ENCODE measurements around the gene ZNF575.
"Not testable (repeated sequence)": the region's sequence is repeated elsewhere in the genome, so short reads cannot be mapped to it uniquely, and the experiment has no call there.

Gene ZNF575

DNA sequence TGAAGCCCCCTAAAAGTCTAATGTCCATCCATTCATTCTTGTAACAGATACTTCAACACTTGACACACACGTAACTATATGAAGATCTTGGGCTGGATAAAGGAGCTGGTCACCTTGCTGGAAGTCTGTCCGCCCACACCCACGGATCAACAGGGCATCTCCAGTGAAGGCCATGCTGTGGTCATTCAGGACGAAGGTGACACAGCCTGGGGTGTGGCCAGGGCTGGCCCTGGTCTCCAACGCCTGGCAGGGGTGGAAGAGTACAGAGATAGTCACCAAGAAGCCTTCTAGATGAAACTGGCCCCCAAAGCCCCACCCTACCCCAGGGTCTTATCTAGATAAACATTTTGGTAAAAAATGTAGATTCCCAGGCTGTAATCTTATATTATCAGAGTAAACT, 21.7 kb upstream of the ZNF575 start:
- DNase-seq (ENCODE audit: low read depth in 2 of 2), result no peak

DNA sequence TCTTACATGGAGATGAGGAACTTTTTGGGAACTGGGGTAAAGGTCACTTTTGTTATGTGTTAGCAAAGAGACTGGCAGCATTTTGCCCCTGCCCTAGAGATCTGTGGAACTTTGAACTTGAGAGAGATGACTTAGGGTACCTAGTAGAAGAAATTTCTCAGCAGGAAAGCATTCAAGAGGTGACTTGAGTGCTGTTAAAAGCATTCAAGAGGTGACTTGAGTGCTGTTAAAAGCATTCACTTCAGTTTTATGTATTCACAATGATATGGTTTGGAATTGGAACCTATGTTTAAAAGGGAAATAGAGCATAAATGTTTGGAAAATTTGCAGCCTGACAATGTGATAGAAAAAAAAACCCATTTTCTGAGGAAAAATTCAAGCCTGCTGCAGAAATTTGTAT, 20.6 kb upstream of the ZNF575 start:
- DNase-seq (ENCODE audit: low read depth in 2 of 2), result not testable (repeated sequence)

DNA sequence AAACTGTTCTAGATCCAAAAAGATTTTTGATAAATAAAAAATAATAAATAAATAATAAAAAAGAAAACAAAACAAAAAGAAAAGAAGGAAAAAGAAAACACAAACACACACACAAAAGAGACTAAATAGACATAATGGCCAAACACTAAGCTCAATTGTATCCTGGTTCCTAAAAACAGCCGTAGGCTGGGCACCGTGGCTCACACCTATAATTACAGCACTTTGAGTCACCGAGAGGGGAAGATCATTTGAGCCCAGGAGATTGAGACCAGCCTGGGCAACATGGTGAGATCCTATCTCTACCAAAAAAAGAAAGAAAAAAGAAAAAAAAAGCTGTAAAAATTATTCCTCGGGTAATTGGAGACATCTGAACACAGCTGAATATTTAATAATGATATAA, 14.9 kb upstream of the ZNF575 start:
- no peak for DNase-seq (ENCODE audit: low read depth in 2 of 2)

DNA sequence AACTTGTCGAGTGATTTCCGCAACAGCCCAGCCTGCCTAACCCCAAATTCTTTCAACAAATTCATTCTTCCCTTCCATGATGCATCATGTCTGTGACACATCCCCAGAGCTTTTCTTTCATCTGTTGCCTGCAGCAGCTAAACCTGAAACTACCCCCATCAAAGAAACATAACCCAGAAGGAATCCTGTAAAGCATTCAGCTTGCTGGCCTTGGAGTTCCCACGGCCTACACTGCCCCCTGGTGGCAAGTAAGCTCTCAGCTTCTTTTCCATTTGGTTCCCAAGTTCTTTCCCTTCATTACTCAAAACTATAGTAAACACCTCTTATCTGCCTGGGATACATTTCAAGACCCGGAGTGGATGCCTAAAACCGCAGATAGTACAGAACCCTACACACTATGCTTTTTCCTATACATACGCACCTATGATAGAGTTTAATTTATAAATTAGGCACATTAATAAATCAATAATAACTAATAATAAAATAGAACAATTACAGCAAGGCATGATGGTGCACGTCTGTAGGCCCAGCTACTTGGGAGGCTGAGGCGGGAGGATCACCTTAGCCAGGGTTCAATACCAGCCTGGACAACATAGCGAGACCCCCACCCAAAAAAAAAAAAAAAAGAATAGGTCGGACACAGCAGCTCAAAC, 13.4 kb upstream of the ZNF575 start:
- DNase-seq (ENCODE audit: low read depth in 2 of 2), result peak in 1 of 2 donors; percentile 54

DNA sequence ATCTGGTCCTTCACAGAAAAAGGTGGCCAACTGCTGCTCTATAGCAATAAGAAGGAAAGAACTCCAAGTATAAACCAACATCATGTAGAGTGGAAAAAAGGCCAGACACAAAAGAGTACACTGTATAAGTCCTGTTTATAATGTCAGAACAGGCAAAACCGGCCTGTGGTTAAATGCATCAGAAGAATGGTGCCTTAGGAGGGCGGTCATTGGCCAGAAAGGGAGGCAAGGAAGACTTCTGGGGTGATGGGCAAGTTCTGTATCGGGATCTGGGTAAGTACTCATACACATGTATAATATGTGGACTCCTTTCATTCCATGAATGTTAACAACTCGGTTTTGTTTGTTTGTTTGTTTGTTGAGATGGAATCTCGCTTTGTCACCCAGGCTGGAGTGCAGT, 10.1 kb upstream of the ZNF575 start:
- DNase-seq (ENCODE audit: low read depth in 2 of 2), result no peak

DNA sequence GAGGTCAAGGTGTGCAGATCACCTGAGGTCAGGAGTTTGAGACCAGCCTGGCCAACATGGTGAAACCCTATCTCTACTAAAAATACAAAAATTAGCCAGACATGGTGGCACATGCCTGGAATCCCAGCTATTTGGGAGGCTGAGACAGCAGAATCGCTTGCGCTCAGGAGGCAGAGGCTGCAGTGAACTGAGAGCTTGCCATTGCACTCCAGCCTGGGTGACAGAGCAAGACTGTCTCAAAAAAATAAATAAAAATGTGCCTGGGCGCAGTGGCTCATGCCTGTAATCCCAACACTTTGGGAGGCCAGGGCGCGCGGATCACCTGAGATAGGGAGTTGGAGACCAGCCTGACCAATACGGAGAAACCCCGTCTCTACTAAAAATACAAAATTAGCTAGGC, 9.3 kb upstream of the ZNF575 start:
- not testable (repeated sequence) for DNase-seq (ENCODE audit: low read depth in 2 of 2)

DNA sequence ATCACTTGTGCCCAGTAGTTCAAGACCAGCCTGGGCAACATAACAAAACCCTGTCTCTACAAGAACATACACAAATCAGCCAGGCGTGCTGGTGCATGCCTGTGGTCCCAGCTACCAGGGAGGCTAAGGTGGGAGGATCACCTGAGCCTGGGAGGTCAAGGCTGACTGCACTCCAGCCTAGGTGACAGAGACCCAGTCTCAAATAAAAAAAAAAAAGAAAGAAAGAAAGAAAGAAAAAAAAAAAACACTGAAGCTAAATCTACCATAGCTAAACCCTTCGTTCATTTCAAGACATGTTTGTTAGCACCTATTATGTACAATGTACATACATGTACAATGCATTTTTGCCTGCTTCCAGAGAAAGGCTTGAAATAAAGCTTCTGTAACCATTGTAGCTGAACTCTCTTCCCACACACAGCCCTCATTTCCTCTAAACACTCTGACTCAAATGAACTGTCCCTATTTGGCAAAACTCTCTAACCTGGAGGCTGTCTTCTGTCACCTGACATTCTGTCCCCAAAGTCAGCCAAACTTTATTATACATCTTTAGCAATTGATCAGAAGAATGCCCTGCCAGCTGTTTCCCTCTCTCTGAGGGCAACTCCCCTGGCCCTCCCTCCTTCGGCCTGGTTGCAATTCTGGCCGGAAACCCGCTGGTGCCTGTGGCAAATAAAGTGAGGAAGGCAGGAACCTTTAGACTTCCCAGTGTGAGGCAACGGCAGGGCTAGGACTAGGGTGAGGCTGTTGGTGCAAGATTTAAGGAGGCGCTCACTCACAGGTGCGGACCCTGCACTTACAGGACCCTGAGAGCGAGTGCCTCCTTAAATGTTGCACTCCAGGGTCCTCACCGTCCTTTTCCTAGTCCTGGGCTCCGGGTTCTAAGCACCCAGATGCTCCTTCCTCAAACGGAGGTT, 7.8 kb upstream of the ZNF575 start:
- DNase-seq (ENCODE audit: low read depth in 2 of 2), result no peak

DNA sequence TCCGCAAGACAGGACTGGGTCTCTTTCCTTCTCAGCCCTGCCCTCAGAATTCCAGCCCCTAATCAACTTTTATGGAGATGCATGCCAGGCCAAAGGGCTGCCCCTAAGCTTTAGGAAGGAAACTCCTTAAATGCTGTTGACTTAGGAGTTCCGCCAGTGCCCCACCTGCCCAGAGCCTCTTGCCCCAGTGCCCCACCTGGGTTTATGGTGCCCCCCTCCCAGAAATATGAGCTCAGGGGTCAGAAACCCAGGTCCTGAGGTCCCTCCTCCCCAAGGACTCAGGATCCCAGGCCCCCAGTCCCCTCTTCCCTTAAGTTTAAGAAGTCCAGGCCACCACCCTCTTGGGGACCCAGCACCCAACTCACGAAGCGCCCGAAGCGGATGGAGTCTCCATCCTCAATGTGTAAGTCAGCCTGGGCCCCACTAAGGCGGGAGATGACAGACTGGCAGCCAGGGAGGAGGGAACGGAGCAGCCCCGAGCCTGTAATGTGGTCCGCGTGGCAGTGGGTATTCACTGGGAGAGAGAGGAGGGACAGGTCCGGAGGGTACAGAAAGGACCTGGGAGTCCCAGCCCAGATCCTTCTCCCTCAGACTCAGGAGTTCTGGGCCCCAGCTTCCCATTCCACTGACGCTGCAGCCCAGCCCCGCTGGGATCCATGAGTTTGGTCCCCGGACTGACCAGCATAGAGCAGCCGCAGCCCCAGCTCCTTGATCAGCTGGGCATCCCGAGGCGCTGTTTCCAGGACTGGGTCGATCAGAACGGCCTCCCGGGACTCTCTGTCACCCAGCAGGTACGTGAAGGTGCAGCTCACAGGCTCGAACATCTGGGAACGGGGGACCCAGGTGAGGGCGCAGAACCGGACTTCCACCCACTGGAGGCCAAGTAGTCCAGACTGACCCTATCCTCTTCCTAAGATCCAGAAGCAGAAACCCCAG, 6.9 kb upstream of the ZNF575 start:
- no peak for DNase-seq (ENCODE audit: low read depth in 2 of 2)

DNA sequence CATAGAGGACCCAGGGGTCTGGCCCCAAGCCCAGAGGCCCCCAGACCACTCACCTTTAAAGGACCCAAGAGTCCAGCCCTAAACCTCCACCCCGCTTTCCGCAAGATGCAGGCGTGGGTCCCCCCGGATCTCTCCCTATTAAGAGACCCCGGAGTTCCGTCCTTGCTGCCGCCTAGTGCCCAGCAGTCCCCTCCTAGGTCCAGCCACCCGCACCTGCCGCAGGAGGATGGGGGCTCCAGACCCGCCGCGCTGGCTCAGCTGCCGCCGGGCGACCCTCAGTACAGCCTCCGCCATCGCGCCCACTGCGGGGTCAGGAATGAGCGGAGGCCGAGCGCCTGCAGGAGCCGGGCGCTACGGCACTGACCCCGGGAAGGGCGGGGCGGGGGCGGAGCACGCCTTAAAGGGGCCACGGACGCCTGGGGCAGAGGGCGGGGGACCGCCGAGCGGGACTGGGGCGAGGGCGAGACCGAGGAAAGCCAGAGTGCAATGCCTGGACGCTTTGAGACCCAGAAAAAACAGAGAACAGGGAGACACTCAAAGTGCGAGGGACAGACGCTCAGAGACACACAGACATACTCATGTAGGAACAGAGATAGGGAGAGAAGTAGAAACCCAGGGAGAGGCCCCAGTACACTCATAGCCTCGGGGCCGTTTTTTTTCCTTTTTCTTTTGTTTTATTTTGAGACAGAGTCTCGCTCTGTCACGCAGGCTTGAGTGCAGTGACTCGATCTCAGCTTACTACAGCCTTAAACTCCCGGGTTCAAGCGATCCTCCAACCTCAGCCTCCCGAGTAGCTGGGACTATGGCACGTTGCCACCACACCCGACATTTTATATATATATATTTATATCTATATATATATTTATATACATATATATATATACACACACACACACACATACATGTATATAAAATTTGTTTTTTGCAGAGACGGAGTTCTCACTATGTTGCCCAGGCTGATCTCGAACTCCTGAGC, 5.8 kb upstream of the ZNF575 start, which contains the start of gene ETHE1:
TSS of gene ETHE1 (minus strand) at position 318 of the 976 bp plus-strand sequence. CDS start at position 294, 24 bp downstream.
- DNase-seq (ENCODE audit: low read depth in 2 of 2), result peak; percentile 44 to 53

DNA sequence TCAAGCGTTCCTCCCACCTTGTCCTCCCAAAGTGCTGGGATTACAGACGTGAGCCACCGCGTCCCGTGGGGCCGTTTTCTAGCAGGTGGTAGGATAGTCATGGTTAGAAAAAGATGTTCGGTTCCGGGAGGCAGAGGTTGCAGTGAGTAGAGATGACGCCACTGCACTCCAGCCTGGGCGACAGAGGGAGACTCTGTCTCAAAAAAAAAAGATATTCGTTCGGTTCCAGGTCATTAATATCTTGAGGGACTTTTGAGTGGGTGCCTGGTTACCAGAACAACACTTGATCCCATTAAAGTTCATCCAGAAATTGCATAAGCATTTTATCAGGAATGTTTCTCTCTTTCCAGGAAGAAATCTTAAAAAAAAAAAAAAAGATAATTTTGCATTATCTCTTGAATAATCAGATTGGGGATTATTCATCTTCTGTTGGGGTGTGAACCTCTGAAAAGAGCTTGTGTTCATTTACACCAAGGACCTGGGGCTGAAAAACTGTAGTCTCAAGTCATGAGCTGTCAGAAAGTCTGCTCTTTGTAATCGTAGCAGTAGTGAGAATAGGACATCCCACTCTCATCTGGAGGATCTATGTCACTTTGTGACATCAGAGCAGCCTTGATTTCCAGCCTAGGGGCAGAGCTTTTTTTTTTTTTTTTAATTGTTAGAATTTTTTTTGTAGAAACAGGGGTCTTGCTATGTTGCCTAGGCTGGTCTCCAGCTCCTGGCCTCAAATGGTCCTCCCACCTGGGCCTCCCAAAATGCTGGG, 4.9 kb upstream of the ZNF575 start:
- DNase-seq (ENCODE audit: low read depth in 2 of 2), result no peak

DNA sequence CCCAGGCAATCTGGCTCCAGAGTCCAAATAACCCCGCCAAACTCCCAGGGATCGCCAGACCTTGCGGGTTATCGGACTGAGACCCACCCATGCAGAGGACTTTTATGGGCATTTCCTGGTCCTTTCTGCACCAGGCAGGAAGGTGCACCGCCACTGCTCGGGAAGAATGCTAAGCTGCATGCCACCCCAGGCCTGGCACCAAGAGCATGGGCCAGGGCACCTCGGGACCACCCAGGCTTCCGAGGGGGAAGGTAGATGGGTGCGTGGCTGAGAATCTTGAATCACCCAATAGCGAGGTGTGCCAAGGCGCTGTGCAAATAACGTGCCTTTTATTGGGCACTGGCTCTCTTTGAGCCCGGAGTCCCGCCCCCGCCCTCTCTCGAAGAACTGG, 422 bp upstream of the ZNF575 start:
- no peak for DNase-seq (ENCODE audit: low read depth in 2 of 2)

DNA sequence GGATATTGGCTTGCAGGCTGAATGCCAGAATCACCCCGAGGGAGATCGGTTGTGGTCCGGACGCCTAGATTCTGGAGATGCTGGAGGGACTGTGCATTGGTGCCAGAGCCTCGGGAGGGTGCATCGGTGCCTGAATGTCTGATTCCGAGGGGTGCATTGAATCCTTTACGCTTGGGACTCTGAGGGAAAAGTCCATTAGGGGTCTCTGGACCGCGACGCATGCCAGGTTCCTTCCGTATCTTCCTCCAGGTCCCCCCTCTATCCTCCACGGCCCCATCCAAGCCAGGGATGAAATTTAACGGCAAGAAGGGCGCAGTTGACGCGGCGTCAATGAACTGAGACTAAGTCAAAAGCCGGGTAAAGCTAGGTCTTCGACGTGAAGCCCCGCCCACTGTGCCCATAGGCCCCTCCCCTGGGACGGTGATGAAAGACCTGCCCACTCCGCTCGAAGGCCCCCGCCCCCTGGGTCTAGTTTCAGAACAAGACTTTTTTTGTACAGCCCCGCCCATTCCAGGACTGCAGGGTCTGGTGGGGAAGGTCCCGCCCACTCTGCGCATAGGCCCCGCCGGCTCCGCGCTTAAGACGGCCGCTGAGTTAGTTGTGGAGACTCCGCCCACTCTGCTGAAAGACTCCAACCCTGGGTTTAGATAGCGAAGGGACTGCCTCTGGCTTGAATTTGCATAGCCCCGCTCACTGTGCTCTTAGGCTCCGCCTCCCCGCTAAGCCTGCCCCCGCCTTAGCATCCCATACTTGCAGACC, 737 bp downstream of the ZNF575 start:
- DNase-seq (ENCODE audit: low read depth in 2 of 2), result peak; percentile 80 to 90

DNA sequence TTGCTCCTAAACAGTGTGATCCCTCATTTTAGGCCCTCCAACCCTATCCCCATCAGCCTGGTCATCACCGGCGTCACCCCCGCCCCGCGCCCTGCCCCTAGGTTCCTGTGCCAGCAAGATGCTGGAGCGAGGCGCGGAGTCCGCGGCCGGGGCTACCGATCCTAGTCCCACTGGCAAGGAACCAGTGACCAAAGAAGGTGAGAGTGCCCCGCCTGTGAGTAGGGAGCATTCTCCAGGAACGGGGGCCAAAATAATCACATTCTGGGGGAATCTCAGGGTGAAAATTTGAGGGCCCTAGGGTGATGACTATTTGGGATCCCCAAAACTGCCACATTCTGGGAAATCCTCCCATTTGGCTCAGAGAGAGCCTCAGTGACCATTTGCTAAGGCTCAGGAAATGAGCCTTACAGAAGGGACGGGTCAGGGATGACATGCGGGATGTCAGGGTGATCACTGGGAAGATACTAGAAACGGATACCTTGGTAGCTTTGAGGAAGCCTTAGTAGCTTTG, 1.4 kb downstream of the ZNF575 start:
- DNase-seq (ENCODE audit: low read depth in 2 of 2), result no peak

DNA sequence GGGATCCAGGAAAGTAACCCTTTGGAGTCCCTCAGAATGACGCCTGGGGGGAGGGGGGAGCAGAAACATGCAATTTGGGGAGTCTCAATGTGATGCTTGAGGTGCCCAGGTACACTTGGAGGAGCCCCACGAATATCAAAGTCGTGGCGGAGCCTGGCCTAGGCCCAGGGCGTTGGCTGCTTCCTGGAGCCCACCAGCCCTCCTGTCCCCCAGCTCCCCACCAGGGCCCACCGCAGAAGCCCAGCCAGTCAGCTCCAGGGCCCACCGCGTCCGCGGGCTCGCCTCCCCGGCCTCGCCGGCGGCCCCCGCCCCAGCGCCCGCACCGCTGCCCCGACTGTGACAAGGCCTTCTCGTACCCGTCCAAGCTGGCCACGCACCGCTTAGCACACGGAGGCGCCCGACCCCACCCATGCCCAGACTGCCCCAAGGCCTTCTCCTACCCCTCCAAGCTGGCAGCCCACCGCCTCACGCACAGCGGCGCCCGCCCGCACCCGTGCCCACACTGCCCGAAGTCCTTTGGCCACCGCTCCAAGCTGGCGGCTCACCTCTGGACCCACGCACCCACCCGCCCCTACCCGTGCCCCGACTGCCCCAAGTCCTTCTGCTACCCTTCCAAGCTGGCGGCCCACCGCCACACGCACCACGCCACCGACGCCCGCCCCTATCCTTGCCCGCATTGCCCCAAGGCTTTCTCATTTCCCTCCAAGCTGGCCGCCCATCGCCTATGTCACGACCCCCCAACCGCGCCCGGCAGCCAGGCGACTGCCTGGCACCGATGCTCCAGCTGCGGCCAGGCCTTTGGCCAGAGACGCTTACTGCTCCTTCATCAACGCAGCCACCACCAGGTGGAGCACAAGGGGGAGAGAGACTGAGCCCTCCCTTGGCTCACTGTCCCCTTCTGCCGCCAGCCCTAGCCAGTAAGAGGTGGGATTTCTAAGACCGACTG, 2.1 kb downstream of the ZNF575 start:
- DNase-seq (ENCODE audit: low read depth in 2 of 2), result no peak

DNA sequence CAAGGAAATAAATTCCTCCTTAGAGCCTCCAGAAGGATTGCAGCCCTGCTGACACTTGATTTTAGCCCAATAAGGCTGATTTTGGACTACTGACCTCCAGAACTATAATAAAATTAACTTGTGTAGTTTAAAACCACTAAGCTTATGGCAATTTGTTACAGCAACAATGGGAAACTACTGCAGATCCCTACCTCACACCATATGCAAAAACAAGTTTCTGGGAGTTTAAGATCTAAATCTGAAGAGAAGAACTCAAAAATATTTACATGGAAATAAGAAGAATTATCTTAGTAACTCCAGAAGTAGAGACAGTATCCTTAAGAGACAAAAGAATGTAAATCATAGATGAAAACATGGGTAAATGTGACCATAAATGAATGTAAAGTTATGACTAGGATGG, 5.9 kb downstream of the ZNF575 start:
- no peak for DNase-seq (ENCODE audit: low read depth in 2 of 2)

DNA sequence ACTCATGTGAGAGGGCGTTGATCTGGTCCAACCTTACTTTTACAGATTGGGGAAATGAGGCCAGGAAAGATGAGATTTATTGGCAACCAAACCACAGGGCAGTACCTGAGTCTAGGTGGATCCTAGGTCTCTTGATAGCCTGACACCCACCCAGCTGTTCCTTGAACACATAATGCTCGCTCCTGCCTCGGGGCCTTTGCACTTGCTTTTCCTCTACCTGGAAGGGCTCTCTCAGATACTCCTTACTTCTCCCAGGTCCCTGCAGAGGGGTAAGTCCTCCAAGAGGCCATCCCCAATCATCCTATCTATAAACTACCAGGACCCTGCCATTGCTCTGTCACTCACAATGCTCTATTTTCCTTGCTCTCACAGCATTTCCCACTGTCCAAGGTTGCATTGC, 7.4 kb downstream of the ZNF575 start:
- DNase-seq (ENCODE audit: low read depth in 2 of 2), result no peak

DNA sequence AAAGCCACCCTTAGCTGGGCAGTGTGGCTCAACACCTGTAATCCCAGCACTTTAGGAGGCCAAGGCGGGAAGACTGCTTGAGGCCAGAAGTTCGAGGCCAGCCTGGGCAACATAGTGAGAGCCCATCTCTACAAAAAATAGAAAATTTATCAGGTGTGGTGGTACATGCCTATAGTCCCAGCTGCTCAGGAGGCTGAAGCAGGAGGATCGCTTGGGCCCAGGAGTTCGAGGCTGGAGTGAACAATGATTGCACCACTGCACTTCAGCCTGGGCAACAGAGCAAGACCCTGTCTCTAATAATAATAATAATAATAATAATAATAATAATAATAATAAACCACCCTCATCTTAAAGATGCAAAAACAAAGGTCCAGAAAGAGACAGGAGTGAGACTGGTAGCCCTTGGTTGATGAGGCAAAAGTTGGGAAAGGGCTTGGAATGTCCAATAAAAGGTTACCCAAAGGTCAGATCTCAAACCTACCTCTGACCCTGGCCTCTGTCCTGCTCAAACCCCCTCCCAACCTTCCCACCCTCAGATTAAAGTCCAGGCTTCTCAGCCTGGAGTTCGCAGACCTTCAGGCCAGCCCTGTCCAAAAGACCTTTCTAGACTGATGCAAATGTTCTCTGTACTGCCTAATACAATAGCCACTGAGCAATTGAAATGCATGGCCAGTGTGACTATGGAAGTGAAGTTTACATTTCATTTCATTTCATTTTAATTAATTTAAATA, 9.1 kb downstream of the ZNF575 start:
- DNase-seq (ENCODE audit: low read depth in 2 of 2), result no peak
